Panc1 (cell line): ENCODE results near the gene RENBP.

Experiments
- POLR2AphosphoS5 ChIP-seq: IDR thresholded peaks from 2 replicates; pipeline ENCODE4 v1.6.1; 2012; ENCODE audit warnings: mild to moderate bottlenecking, low read depth, low read length, moderate library complexity
- SIN3A ChIP-seq: IDR thresholded peaks from 2 replicates; pipeline ENCODE4 v1.6.1; 2012; ENCODE audit warnings: low read depth, mild to moderate bottlenecking, low read length, moderate library complexity, borderline replicate concordance; ENCODE audit not compliant: insufficient read depth
- TCF7L2 ChIP-seq: IDR thresholded peaks from 2 replicates; pipeline ENCODE4 v1.6.1; 2011; ENCODE audit warnings: mild to moderate bottlenecking, low read depth, low read length, inconsistent platforms
- TF ChIP-seq, protein P1 (sequence below): fragments of 450-650 bp; IDR thresholded peaks from 2 replicates; pipeline ENCODE4 v1.5.1; 2017; ENCODE audit warnings: mild to moderate bottlenecking
- TF ChIP-seq, protein P2 (sequence below), 2 experiments: IDR thresholded peaks; 2 replicates each; pipeline ENCODE4 v1.6.1; 2011 to 2012; ENCODE audit warnings: low read depth in 2 of 2, control low read depth in 1 of 2, low read length in 1 of 2, mild to moderate bottlenecking in 1 of 2, moderate library complexity in 1 of 2; ENCODE audit not compliant: insufficient read depth in 1 of 2

DNA sequence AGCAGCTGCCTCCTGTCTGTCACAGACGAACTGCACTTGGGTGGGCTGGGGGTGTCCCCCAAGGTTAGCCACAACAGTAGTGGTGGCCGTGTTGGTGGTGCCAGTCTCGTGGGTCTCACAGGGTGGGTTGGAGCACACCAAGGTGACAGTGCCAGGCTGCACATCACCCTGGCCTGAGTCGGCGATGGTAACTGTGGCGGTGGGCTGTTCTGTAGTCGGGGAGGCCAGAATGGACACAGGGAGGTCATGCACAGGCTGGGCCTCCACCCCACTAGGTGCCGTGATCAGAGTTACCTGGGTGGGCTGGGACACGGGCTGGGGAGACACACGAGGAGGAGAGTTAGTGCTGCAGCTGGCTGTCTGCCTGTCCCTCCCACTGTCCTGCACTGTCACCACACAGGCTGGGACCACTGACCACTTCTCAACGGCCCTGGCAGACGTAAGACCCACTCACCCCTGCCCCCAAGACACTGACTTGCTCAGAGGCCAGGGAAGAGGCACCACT lies 10.8 kb upstream of the RENBP start:
- TF ChIP-seq, protein P1, sequence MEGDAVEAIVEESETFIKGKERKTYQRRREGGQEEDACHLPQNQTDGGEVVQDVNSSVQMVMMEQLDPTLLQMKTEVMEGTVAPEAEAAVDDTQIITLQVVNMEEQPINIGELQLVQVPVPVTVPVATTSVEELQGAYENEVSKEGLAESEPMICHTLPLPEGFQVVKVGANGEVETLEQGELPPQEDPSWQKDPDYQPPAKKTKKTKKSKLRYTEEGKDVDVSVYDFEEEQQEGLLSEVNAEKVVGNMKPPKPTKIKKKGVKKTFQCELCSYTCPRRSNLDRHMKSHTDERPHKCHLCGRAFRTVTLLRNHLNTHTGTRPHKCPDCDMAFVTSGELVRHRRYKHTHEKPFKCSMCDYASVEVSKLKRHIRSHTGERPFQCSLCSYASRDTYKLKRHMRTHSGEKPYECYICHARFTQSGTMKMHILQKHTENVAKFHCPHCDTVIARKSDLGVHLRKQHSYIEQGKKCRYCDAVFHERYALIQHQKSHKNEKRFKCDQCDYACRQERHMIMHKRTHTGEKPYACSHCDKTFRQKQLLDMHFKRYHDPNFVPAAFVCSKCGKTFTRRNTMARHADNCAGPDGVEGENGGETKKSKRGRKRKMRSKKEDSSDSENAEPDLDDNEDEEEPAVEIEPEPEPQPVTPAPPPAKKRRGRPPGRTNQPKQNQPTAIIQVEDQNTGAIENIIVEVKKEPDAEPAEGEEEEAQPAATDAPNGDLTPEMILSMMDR: no peak
- no peak for TF ChIP-seq POLR2AphosphoS5
- no peak for TF ChIP-seq SIN3A
- TF ChIP-seq, protein P2, sequence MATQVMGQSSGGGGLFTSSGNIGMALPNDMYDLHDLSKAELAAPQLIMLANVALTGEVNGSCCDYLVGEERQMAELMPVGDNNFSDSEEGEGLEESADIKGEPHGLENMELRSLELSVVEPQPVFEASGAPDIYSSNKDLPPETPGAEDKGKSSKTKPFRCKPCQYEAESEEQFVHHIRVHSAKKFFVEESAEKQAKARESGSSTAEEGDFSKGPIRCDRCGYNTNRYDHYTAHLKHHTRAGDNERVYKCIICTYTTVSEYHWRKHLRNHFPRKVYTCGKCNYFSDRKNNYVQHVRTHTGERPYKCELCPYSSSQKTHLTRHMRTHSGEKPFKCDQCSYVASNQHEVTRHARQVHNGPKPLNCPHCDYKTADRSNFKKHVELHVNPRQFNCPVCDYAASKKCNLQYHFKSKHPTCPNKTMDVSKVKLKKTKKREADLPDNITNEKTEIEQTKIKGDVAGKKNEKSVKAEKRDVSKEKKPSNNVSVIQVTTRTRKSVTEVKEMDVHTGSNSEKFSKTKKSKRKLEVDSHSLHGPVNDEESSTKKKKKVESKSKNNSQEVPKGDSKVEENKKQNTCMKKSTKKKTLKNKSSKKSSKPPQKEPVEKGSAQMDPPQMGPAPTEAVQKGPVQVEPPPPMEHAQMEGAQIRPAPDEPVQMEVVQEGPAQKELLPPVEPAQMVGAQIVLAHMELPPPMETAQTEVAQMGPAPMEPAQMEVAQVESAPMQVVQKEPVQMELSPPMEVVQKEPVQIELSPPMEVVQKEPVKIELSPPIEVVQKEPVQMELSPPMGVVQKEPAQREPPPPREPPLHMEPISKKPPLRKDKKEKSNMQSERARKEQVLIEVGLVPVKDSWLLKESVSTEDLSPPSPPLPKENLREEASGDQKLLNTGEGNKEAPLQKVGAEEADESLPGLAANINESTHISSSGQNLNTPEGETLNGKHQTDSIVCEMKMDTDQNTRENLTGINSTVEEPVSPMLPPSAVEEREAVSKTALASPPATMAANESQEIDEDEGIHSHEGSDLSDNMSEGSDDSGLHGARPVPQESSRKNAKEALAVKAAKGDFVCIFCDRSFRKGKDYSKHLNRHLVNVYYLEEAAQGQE (IDR thresholded peaks at IDR 0.05; ENCODE audit: insufficient read depth in 1 of 2, low read depth in 2 of 2, low read length in 1 of 2): no peak
- no peak for TF ChIP-seq TCF7L2
